SW480 (cell line): Measurements from ENCODE around the gene GABRG3.

ENCODE experiments used
- DNase-seq: peaks from one replicate; pipeline ENCODE4 v3.0.0-alpha.2; 2016; ENCODE audit warnings: low spot score

Gene GABRG3

GRCh38 chr15:27576576-27576975 lies 605.6 kb downstream of the GABRG3 start:
- DNase-seq: no peak

DNA sequence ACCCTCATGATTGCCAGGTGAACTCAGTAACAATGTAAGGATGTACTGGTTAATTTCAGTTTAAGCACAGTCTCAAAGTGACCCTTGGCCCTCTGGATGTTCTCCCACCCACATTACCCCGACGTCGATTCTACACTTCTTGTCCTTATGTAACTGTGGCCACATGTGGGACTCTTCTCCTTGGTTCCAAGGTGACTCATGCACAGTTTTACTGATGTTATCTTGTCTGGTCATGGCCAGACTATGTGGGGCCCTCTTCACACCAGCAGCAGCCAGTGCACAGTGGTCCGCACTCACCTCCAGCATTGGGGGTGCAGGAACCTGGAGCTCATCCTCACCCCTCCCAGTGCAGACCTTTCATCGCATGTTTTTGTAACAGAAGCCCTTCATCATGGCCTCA lies 608.8 kb downstream of the GABRG3 start:
- no peak for DNase-seq

DNA sequence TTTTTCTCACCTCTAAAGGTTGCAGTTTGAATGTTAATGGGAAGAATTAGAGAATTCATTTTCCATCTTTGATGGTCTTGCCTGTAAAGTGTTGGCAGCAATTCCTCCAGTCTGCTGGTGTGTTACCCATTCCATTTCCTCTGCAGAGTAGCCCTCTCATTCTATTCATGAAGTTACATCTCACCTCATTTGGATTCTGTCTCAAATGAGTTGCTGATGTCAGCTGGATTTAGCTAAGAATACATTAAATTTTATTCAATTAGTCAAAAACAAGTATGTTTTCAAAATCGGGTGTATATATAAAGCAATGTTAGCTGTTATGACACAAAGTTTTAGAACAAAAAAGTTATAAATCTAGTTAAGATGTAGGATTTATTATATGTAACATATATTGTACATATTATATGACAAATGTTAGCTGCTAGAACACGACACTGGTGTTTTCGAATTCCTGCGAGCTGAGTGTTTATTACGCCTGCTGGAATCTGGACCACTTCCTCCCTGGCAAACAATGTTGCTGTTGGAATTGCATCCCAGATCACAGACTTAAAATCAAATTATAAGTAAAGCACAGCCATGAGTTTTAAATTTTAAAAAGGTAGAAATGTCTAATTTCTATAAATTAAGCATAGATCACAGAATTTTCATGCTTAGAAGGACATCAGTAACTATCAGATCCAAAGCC lies 611.9 kb downstream of the GABRG3 start:
- DNase-seq: no peak

- no peak for DNase-seq
These were observed 612.7 kb downstream of the GABRG3 start for GRCh38 chr15:27583651-27584050.

- DNase-seq: no peak
These were observed 614.2 kb downstream of the GABRG3 start for GRCh38 chr15:27585041-27585640.

DNA sequence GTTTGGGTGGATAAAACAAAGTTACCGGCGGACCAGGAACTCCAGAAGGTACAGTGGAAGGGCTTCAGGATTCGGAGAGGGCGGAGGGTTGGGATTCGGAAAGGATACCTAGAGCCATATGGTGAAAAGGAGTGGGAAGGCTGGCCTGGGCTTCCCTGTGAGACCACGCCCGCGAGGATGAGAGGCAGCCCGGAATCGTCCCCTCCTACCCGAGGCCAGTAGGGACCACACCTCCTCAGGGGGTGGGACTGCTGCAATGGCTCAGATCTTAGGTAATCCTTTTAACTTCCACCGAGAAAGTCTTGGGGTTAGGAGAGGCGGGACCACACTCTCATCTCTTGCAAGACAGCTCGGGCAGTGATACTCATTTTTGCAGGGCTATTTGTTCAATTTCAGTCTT lies 616.8 kb downstream of the GABRG3 start:
- DNase-seq: no peak

DNA sequence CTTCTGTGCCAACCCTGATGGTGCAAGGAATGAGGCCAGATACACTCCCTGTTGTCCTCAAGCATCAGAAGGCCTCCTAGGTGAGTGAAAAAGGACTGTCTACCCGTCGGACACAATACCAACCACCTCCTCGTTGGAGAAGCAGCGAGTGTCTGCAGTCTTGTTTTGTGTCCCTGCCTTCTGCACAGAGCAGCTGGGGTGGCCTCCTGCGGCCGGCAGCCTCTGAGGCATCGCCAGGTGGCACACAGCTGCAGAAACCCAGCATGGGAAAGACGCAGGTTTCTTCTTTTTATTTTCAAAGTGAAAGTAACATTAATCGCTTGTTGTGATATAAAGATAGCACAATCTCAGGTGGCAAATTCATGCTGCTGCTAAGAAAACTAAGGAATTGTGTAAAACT lies 618.3 kb downstream of the GABRG3 start:
- no peak for DNase-seq

DNA sequence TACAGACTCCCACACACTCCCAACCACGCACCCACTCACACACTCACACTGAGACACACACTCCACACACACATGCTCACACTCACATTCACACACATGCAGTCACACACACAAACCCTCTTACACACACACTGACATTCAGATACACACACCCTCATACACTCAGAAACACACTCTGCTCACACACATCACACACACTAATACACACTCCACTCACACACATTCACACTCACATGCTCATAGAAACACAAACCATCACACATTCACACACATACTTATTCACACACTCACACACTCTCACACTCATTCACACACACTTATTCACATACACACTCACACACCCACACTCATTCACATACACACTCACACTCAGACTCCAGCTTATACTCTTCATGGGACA lies 618.8 kb downstream of the GABRG3 start:
- no peak for DNase-seq
